K562 (cell line): ENCODE data around the gene KIF26A. TPM values are rescaled to one million over a fixed set of nuclear protein-coding genes. Genes with fewer than 3 reads are reported as not detected.

Source experiments
- ATAC-seq: fragments of 200-7000 bp; cut with Tn5 transposase; 3 replicates; pipeline ENCODE4 v1.9.1; 2020; ENCODE audit warnings: moderate library complexity
- BruUV-seq: library from RNA; stranded (reverse); fragments of 400-500 nt; replicated peaks from 2 replicates; lab custom pipeline; 2021; lab: Mats Ljungman, UMichigan
- CTCF ChIA-PET: fragments of 300-600 bp; formaldehyde crosslinking; extraction: SDS; loops from one replicate; lab custom pipeline; 2021; ENCODE audit warnings: low intra/inter-chr PET ratio; lab: Yijun Ruan, JAX
- POLR2A ChIA-PET: fragments of 300-600, 350-650 bp; sonication (Branson Sonifier 250); formaldehyde crosslinking; extraction: SDS; loops from one replicate; lab custom pipeline; 2021; ENCODE audit warnings: antibody characterized with exemption, inconsistent platforms; lab: Yijun Ruan, JAX
- DNase-seq, 4 experiments: peaks; one replicate each; pipeline versions ENCODE4 v3.0.0 to v3.0.0-alpha.2; 2011 to 2018; ENCODE audit warnings: low spot score in 3 of 4, mixed read lengths in 3 of 4; ENCODE audit errors: extremely low read depth in 1 of 4
- FAIRE-seq: peaks from 2 replicates; lab custom pipeline; 2011; peaks lifted over from hg19 to GRCh38; lab: Jason Lieb, UNC
- H2AFZ ChIP-seq: 2 replicates; pipeline ENCODE4 v1.6.0; 2011; ENCODE audit warnings: low read depth, low read length, control low read depth, inconsistent platforms
- H3K27ac ChIP-seq: fragments of 200-600 bp; 3 replicates; pipeline ENCODE4 v1.8.0; 2011; ENCODE audit warnings: low read depth, mild to moderate bottlenecking, control low read depth, inconsistent platforms, low read length, moderate library complexity, mixed read lengths; ENCODE audit errors: extremely low read depth
- H3K27me3 ChIP-seq, 2 experiments: fragments of 300-600 bp in 1 of 2; 2 replicates in 1 of 2; 3 replicates in 1 of 2; pipeline versions ENCODE4 v1.6.0 to v1.8.0; 2011; ENCODE audit warnings: inconsistent platforms in 2 of 2, low read length in 2 of 2, mild to moderate bottlenecking in 1 of 2, mixed read lengths in 1 of 2, moderate library complexity in 1 of 2; ENCODE audit not compliant: control insufficient read depth in 2 of 2, insufficient read depth in 2 of 2
- H3K36me3 ChIP-seq: fragments of 300-600 bp; 3 replicates; pipeline ENCODE4 v1.8.0; 2011; ENCODE audit warnings: mild to moderate bottlenecking, low read length, inconsistent platforms; ENCODE audit not compliant: control insufficient read depth, insufficient read depth
- H3K4me1 ChIP-seq, 2 experiments: fragments of 200-600 bp in 1 of 2; replicated peaks in 1 of 2; 2 replicates in 1 of 2; 3 replicates in 1 of 2; pipeline versions ENCODE4 v1.5.1 to v1.8.0; 2011; ENCODE audit warnings: inconsistent platforms in 2 of 2, low read length in 2 of 2, mild to moderate bottlenecking in 1 of 2, mixed read lengths in 1 of 2, moderate library complexity in 1 of 2; ENCODE audit not compliant: control insufficient read depth in 2 of 2, insufficient read depth in 2 of 2
- H3K4me2 ChIP-seq: 2 replicates; pipeline ENCODE4 v1.6.1; 2011; ENCODE audit warnings: low read length, control low read depth, inconsistent platforms, mixed read lengths; ENCODE audit not compliant: insufficient read depth
- H3K4me3 ChIP-seq: fragments of 200-600 bp; sonication (generic), shearing (Covaris generic); 2 replicates; pipeline ENCODE4 v1.5.1; 2016; ENCODE audit warnings: control low read depth, inconsistent platforms
- H3K79me2 ChIP-seq: fragments of 200-600 bp; 3 replicates; pipeline ENCODE4 v1.8.0; 2011; ENCODE audit warnings: low read length, inconsistent platforms; ENCODE audit not compliant: control insufficient read depth, insufficient read depth
- H3K9ac ChIP-seq, 2 experiments: 2 replicates each; pipeline versions ENCODE4 v1.6.0 to v1.6.1; 2011; ENCODE audit warnings: low read depth in 2 of 2, low read length in 2 of 2, control low read depth in 1 of 2, inconsistent platforms in 1 of 2, mild to moderate bottlenecking in 1 of 2, mixed read lengths in 1 of 2; ENCODE audit not compliant: insufficient read depth in 1 of 2
- H3K9me1 ChIP-seq: one replicate; pipeline ENCODE4 v1.6.0; 2011; ENCODE audit warnings: inconsistent platforms, mild to moderate bottlenecking, low read length, moderate library complexity; ENCODE audit not compliant: control insufficient read depth, insufficient read depth
- H3K9me3 ChIP-seq: replicated peaks from 2 replicates; pipeline ENCODE4 v1.5.1; 2011; ENCODE audit warnings: low read depth, low read length, inconsistent platforms; ENCODE audit not compliant: control insufficient read depth, insufficient read depth
- H4K20me1 ChIP-seq: replicated peaks from 2 replicates; pipeline ENCODE4 v1.6.1; 2011; ENCODE audit warnings: low read length, inconsistent platforms, mixed read lengths; ENCODE audit not compliant: control insufficient read depth, insufficient read depth
- CEBPB ChIP-seq: fragments of 450-650 bp; IDR thresholded peaks from 2 replicates; pipeline ENCODE4 v1.6.1; 2016; ENCODE audit warnings: missing genetic modification characterization, missing compliant biosample characterization
- CREB3 ChIP-seq: fragments of 450-650 bp; conservative IDR thresholded peaks from 2 replicates; pipeline ENCODE4 v1.6.1; 2016; ENCODE audit warnings: missing genetic modification characterization, low read depth, mild to moderate bottlenecking, missing compliant biosample characterization, moderate library complexity
- DNMT1 ChIP-seq: fragments of 450-650 bp; IDR thresholded peaks from 2 replicates; pipeline ENCODE4 v1.6.1; 2016; ENCODE audit warnings: antibody characterized with exemption, mild to moderate bottlenecking
- ELF1 ChIP-seq: fragments of 200-800 bp; sonication (Bioruptor generic); IDR thresholded peaks from 2 replicates; pipeline ENCODE4 v1.6.1; 2016; ENCODE audit warnings: missing genetic modification characterization, missing compliant biosample characterization
- ELK1 ChIP-seq: sonication (generic); formaldehyde crosslinking; IDR thresholded peaks from 2 replicates; pipeline ENCODE4 v1.8.1; 2022; ENCODE audit warnings: missing genetic modification reagents
- ETV5 ChIP-seq: sonication (generic); formaldehyde crosslinking; IDR thresholded peaks from 2 replicates; pipeline ENCODE4 v1.4.0; 2020; ENCODE audit warnings: low read depth, mild to moderate bottlenecking, missing genetic modification reagents
- GATA2 ChIP-seq: sonication (generic); formaldehyde crosslinking; IDR thresholded peaks from 2 replicates; pipeline ENCODE4 v1.4.0; 2020; ENCODE audit warnings: mild to moderate bottlenecking, missing genetic modification reagents
- GTF2E2 ChIP-seq: fragments of 200-800 bp; sonication (Bioruptor generic); IDR thresholded peaks from 2 replicates; pipeline ENCODE4 v1.6.1; 2016; ENCODE audit warnings: missing genetic modification characterization, missing compliant biosample characterization
- JUND ChIP-seq, 2 experiments: IDR thresholded peaks; 2 replicates in 1 of 2; 3 replicates in 1 of 2; pipeline ENCODE4 v1.6.1; 2011; ENCODE audit warnings: borderline replicate concordance in 2 of 2, low read depth in 2 of 2, low read length in 2 of 2, improper control_type of control experiment in 1 of 2, missing biosample characterization in 1 of 2, missing genetic modification characterization in 1 of 2, missing genetic modification reagents in 1 of 2
- RBM34 ChIP-seq: fragments of 200-400 bp; formaldehyde crosslinking; IDR thresholded peaks from 2 replicates; pipeline ENCODE4 v1.6.1; 2018; ENCODE audit warnings: low read length, borderline replicate concordance; ENCODE audit not compliant: insufficient read depth
- RCOR1 ChIP-seq, 2 experiments: IDR thresholded peaks; 2 replicates each; pipeline ENCODE4 v1.6.1; 2012; ENCODE audit warnings: low read depth in 2 of 2, low read length in 2 of 2, borderline replicate concordance in 1 of 2, improper control_type of control experiment in 1 of 2
- TBP ChIP-seq: optimal IDR thresholded peaks from 2 replicates; pipeline ENCODE3; 2011; ENCODE audit warnings: low read depth, low read length, improper control_type of control experiment
- ZBTB49 ChIP-seq: sonication (generic); formaldehyde crosslinking; IDR thresholded peaks from 2 replicates; pipeline ENCODE4 v1.8.0; 2022; ENCODE audit warnings: missing genetic modification reagents, mild to moderate bottlenecking, borderline replicate concordance
- ZNF3 ChIP-seq: fragments of 250-450 bp; sonication (Bioruptor Pico); IDR thresholded peaks from 2 replicates; pipeline ENCODE4 v1.5.0; 2021; ENCODE audit warnings: mild to moderate bottlenecking, moderate library complexity
- ZNF57 ChIP-seq: fragments of 450-650 bp; formaldehyde crosslinking; IDR thresholded peaks from 2 replicates; pipeline ENCODE4 v1.4.0; 2020; ENCODE audit warnings: mild to moderate bottlenecking, moderate library complexity
- ZNF668 ChIP-seq: fragments of 250-450 bp; sonication (Bioruptor Pico); IDR thresholded peaks from 2 replicates; pipeline ENCODE4 v1.8.0; 2022; ENCODE audit warnings: mild to moderate bottlenecking, inconsistent platforms
- ZNF79 ChIP-seq: fragments of 250-450 bp; sonication (Bioruptor Pico); IDR thresholded peaks from 2 replicates; pipeline ENCODE4 v1.4.0; 2020; ENCODE audit warnings: low read depth, mild to moderate bottlenecking, moderate library complexity
- WGBS: fragments of 100-300 bp; shearing (Covaris generic); methylation state at CpG from one replicate; pipeline ENCODE4 v1.1.6; 2016; ENCODE audit warnings: low coverage, mixed read lengths; ENCODE audit not compliant: insufficient coverage; ENCODE audit errors: missing lambda C conversion rate; 5-methylcytosine and 5-hydroxymethylcytosine counted together
- in situ Hi-C: fragments of 300-500 bp; cut with MboI; formaldehyde crosslinking; loops from 4 replicates; pipeline ENCODE4 v1.15.0; 2018; ENCODE audit warnings: inconsistent platforms, mixed read lengths
- intact Hi-C: fragments of 100-400 bp; cut with micrococcal nuclease; formaldehyde crosslinking; loops from 2 replicates; pipeline ENCODE4 v1.14.2; 2022
- polyA plus RNA-seq, 8 experiments: library from polyadenylated mRNA; depleted of rRNA in 4 of 8; stranded (reverse) in 5 of 8; unstranded in 3 of 8; fragments of >200 nt; fragmentation: Nextera tagmentation in 2 of 8; fragmentation: Illumina TruSeq in 1 of 8; extraction: Ambion mirVana in 2 of 8; extraction: Trizol in 1 of 8; gene quantifications; 2 replicates each; pipeline versions ENCODE4 v1.2.1 to v1.2.3, GENCODE V29; 2011 to 2014; ENCODE audit warnings: inconsistent platforms in 1 of 8, missing spikeins in 1 of 8
- total RNA-seq, 7 experiments: library from RNA; depleted of rRNA in 6 of 7; stranded (reverse); fragments of >200 nt in 6 of 7; fragmentation: Illumina TruSeq in 2 of 7; extraction: Trizol in 2 of 7; gene quantifications; 2 replicates each; pipeline versions ENCODE4 v1.2.1 to v1.2.3, GENCODE V29; 2011 to 2021; ENCODE audit warnings: low replicate concordance in 1 of 7

Gene KIF26A
- total and polyA plus RNA-seq, 9 of the 15 experiments (the other 6 are each of a cell fraction or from before 2014, with no cell fraction given), result 0.04 TPM; not detected in 8

- peaks cover 0 to 31% of the 10 kb centered on the region in 2 experiments; a peak in 2 of 5 replicates for H3K4me1 ChIP-seq
- no TSS peak for BruUV-seq
- DNase-seq (no peak), ATAC-seq (no peak), FAIRE-seq (no peak)
- CTCF ChIA-PET, result no interaction called here
- no peaks in the 10 kb centered on the region for H3K9me1 ChIP-seq
- POLR2A ChIA-PET, result interaction anchor here (0.7 kb wide), 1 partner anchor 81 kb away, joined by 3 read pairs; no protein-coding TSS in a partner anchor
- H3K79me2 ChIP-seq, result no peaks in the 10 kb centered on the region
- H3K27me3 ChIP-seq, result peaks cover 0 to 23% of the 10 kb centered on the region in 2 experiments; a peak in 2 of 5 replicates
- H3K27ac ChIP-seq, result no peak overlapping the region
- H4K20me1 ChIP-seq, result no peaks in the 10 kb centered on the region
- H3K9ac ChIP-seq, result no peak overlapping the region
- 3% methylated on average over 11 of the region's 26 CpGs for WGBS
- intact Hi-C loops (loop anchor here (5.0 kb wide), 1 partner anchor 471 kb away; no protein-coding TSS in a partner anchor), in situ Hi-C loops (no loop called here)
- H3K9me3 ChIP-seq, result no peaks in the 10 kb centered on the region
- no peaks in the 10 kb centered on the region for H3K36me3 ChIP-seq
- H3K4me3 ChIP-seq, result no peak overlapping the region
- no peak overlapping the region for H2AFZ ChIP-seq
- no peak overlapping the region for H3K4me2 ChIP-seq
- TF ChIP-seq ZNF3 (CRISPR knock-in tag) (no peak), RBM34 (no peak), ELK1 (CRISPR knock-in tag) (no peak), GTF2E2 (tag) (no peak), ZNF57 (CRISPR knock-in tag) (no peak), TBP (no peak), CREB3 (no peak), JUND (IDR thresholded peaks at IDR 0.05; ENCODE audit: borderline replicate concordance, low read depth, low read length) (no peak), JUND (tag; IDR thresholded peaks at IDR 0.05; ENCODE audit: borderline replicate concordance, low read depth, low read length) (no peak), ZBTB49 (CRISPR knock-in tag) (no peak), ELF1 (tag) (no peak), DNMT1 (no peak), ETV5 (CRISPR knock-in tag) (no peak), RCOR1 (IDR thresholded peaks at IDR 0.05; ENCODE audit: borderline replicate concordance in 1 of 2, low read depth in 2 of 2, low read length in 2 of 2) (no peak), CEBPB (tag) (no peak), ZNF79 (CRISPR knock-in tag) (no peak), GATA2 (CRISPR knock-in tag) (no peak), ZNF668 (CRISPR knock-in tag) (no peak)
Measured at GRCh38 chr14:104091061-104091926, 47.1 kb upstream of the KIF26A start.
